Right hindlimb (tissue), 1 donor: ENCODE results near the gene ARHGAP22.

Experiments used
- DNase-seq: peaks from one replicate; pipeline ENCODE4 v3.0.0-alpha.2; 2018

Gene ARHGAP22

GRCh38 chr10:48459270-48460150, 145.4 kb downstream of the ARHGAP22 start:
- DNase-seq = no peak

DNA sequence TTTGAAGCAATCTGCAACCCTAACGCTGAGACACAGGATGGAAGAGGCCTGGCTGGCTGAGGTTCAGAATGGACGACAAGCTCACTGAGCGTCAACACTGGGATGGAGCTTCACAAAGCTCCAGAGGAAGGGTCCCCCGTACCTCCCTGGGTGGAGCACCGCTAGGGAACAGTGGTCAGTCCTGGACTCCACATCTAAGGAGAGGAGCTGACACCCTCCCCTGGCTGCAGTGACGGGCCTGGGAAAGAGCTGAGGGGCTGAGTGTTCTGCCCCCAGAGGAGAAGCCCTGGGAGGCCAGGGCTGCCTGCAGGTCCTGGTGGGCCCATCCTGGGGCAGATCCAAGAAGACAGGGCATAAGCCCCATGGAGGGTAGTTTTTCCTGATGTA, 146.2 kb downstream of the ARHGAP22 start:
- DNase-seq = no peak

DNA sequence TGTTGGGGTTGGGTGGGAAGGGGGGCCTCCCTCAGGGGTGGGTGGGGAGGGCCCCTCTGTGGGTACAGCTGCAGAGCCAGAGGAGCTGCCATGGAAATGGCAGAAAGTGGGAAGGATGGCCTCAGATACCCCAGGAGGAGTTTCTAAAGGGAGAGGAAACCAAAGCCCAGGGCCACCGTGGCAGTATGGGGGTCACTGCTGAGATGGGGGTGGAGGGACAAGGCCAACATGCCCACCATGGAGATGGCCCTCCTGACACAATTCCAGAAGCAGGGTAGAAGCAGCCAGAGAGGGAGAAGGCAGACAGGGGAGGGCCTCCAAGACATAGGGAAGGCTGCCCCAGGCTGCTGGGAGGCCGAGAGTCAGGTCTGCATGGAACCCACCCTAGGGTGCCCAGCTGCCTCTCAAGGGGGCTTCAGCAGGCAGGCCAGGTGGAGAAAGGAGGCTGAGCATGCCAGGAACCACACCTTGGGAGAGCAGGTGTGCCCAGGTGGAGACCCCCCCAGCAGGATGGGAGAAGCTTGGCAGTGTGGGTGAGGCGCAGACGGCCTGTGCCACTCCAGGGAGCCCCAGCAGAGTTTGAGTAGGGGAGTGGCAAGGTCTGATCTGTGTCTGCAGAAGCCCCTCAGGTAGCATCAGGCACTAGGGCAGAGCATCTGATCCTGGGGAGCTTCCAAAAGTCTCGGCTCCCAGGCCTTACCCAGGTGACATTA, 146.8 kb downstream of the ARHGAP22 start:
- DNase-seq = no peak

GRCh38 chr10:48456808-48457761, 147.8 kb downstream of the ARHGAP22 start:
- no peak for DNase-seq

DNA sequence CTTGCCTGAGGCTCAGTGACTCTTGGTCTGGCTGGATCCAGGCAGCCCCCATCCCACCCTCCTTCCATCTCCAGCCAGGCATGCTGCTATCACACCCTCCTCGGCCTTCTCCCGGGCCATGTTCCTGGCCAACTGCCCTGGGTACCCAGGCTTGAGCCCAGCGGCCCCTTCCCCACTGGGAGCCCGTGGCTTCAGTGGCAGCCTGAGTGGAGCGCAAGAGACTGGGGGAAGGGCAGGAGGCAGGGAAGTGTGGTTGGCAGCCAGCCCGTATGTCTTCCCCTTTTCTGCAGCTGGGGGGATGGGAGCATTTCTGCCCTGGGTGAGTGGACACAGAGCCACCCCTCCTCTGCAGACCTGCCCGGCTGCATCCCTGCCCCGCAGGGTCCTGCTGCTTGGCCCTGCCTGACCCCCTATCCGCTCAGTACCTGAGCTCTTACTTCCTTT, 148.5 kb downstream of the ARHGAP22 start:
- DNase-seq = no peak

DNA sequence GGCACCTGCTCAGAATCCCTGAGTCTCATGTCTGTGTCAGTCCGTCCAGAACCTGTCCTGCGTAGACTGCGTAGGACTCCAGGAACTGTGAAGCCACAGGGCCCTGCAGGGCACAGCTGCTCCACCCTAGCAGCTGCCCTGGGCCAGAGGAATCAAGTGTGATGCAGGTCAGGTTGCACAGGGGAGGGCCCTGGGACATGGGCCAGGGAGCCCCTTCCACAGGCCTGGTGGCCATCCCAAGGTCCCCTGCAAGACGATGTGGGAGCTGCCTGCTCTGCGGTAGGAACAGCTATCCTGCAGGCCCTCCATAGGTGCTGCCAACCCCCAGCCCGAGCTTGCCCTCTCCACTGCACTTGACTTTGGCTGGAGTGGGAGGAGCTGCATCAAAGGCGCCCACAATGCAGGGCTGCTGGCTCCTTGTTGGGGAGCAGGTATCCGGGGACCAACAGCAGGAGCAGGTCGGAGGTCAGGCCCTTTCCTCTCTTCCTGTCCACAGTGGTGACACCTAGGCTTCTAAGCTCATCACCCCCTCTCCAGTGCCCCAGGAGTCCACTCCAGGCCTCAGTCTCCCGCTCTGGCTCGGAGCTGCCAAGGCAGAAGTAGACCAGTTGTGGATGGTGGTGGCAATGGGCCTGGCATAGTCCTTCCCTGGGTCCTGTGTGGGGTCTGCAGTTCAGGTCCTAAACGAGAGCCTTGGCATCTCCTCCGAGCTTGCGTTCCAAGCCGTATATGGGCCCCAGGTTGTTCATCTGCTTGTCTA, 149.3 kb downstream of the ARHGAP22 start:
- no peak for DNase-seq

DNA sequence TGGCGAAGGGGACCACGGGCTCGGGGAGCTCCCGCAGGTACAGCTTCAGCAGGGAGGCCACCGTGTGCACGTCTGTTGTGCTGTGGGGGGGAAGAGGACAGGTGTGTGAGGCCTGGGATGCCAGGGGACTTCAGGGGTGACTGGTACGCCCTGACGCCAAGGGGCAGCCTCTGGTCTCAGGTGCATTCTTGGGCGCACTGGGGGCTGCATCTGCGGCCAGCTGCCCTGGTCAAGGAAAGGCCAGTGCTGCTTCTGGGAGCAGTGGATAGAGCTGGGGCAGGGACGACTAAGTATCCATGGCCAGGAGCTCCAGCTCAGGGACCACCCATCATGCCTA, 149.8 kb downstream of the ARHGAP22 start:
- DNase-seq = no peak

DNA sequence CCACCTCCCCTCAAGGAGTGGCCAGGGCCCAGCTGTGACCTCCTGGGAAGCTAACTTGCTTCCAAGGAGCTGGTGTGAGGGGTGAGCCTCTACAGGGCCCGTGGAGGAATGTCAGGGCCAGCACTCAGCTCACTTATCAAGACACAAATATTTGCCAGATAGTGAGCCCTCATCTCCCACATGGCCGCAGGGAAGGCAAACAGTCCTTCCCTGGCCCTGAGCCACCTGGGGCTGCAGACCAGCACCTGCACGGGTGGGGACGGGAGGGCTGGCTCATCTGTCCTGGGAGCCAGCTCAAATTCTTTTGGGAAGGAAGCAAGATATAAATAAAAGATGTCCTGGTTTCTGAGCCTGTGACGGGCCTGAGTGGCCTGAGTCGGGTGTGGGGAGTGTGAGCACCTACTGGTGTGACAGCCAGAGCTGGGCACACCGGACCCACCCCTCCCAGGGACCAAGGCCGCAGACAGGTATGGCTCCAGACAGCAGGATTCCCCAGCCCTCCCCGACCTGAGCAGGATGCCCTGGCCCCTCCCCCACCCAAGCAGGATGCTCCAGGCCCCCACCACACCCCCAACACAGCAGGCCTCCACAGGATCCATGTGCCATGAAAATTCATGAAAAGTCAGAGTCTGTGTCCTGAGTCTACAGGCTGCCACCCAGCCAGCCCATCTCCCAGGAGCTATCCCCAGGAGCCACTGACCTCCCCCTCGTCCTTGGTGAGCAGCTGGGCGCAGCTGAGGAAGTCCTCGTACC, 150.4 kb downstream of the ARHGAP22 start:
- DNase-seq = no peak

DNA sequence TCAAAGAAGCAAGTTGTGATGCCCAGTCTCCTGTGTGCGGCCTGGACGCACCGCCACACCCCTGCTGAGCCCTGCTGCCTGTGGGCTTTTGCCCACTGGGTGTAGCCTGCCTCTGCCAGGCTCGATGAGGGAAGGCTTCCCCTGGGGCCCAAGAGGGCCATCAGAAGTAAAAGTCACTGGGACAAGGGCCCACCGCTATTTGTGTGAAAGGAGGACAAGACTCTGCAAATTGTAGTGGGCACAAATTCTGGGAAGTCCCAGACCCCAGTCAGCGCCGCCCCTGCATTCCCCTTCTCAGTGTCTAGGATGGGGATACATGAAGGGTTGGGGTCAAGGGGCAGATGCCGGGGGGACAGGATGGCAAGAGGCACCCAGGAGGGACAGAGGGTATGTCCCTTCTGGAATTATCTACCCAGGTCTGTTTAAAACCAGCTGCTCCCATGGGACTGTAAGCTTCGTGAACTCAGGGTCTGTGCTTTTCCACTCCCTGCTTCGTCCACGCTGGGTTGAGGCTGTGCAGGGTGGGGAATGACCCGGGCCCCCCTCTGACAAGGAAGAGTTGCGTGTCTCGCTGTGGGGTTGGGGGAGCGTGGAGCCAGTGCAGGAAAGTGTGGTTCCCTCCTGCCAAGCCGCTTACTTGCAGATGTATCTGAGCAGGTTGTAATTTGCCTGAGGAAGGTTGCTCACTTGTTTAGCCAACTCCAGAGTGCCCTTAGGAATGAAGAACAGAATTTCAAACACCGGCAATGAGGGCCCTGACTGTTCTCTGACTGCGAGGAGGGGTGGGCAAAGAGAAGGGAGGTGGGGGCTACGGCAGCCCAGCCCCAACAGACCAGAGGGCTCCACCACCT, 151.2 kb downstream of the ARHGAP22 start:
- no peak for DNase-seq

GRCh38 chr10:48452879-48453412, 151.9 kb downstream of the ARHGAP22 start:
- no peak for DNase-seq

DNA sequence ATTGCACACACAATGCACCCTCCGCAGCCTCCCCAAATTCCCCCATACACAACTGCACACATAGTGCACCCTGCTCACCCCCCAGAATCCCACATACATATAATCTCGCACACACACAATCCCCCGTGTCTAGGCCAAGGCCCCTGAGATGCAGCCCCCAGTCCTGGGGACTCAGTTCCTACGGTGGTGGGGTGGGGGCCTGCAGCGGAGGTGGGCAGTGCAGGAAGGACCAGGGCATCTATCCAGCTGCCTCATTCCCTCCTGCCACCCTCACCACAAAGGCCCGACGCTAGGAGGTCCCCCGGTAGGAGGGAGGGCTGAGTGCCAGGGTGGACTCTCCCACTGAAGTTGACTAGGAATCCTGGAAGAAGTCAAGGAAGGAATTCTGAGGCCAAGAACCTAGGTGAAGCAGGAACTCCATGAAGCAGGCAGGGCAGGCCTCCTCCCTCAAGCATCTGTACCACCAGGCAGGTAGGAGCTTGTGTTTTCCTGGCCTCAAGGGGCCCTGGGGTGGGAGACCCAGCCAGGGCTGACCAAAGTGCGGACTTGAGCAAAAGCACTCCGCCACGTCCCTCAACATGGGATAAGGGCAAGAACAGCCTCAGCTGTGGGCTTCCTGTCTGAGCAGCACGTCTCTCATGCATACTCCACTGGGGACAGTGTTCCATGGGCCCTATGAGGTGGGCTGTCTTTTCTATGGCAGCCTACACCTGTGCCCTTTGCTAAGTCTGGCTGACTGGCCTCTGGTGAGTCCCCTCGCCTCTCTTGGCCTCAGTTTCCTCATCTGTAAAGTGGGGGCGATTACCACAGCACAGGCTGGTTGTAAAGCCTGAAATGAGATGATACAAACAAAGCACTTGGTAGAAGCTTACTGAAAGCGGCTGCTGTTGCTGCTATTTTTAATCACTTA, 152.6 kb downstream of the ARHGAP22 start:
- DNase-seq = no peak

GRCh38 chr10:48450741-48451466, 154.0 kb downstream of the ARHGAP22 start:
- DNase-seq = no peak

- no peak for DNase-seq
Measured at GRCh38 chr10:48450233-48450740, 154.6 kb downstream of the ARHGAP22 start.

DNA sequence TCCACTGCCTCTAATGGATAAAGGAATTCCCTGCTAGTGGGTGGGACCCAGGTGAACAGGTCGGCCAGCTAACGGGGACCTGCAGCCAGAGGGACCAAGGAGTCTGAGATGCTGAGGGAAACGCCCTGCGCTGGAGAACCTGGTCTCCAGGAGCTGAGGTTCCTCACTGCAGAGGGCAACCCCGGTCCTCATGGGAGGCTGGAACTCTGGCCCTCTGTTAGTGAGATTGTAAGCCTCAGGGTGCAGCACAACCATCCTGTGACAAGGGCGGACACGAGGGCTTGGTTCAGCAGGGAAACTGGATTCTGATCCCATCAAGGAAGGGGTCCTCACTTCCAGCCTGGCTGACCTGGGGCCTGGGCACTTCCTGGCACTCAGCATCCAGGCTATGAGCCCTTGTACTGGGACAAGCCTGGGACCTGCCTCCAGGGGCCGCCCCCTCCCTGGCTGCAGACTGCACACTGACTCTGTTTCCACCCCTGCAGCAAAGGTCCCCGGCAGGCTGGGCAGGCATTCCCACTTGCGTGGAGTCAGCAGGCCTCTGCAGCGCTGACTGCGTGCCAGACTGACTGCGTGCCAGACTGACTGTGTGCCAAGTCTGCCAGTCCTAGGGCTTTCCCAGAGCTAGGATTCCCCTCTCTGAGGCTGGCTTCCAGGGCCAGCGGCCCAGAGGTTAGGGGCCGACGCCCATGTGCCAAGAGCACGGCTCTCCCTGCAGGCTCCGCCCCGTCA, 155.2 kb downstream of the ARHGAP22 start:
- DNase-seq = no peak

DNA sequence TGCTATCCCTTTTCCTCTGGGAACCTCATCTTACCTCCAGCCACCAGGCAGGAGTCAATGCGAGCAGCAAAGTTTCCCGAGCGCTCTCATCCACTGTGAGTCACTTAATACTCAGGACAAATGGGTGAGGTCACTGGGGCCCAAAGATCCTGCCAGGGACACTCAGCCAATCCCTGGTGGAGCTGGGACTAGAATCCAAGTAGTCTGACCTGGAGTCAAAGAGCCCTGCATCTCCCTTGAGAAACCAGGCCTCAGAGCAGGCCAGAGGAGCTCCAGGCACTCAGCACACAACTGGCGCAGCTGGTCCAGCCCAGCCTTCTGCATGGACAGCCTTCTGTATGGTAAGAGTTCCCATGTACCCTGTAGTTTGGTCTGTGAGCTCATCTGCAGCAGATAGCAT, 156.1 kb downstream of the ARHGAP22 start:
- no peak for DNase-seq

- DNase-seq = no peak
Measured at GRCh38 chr10:48447356-48448215, 157.3 kb downstream of the ARHGAP22 start.

DNA sequence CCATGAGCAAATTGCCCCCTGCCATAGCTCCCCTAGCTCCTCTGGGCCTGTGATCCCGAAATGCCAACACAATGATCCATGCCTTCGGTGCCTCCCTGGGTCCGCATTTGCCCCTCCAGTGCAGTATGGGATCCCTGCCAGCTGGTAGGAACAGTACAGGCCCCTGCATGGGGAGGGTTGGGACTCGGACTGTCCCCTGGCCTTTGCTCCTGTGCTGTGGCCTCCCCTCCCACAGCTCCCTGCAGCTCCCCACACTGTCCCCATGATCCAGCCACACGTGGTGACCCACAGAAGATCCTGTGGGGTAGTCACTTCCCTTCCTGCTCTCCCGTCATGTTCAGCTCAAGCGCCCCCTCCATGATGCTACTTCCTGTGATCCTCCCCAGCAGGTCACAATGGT, 158.1 kb downstream of the ARHGAP22 start:
- DNase-seq = no peak
